MM.1S (cell line): ENCODE measurements around the gene ZNF275.

Experiments
- CTCF ChIP-seq: fragments of 300-600 bp; sonication (generic); IDR thresholded peaks from 2 replicates; pipeline ENCODE4 v1.5.1; 2016; ENCODE audit warnings: antibody characterized with exemption, low read length, mixed read lengths
- EZH2 ChIP-seq: fragments of 300-600 bp; sonication (generic); optimal IDR thresholded peaks from 2 replicates; pipeline ENCODE3; 2017; ENCODE audit warnings: low read depth, mild to moderate bottlenecking, antibody characterized with exemption, low read length, mixed read lengths

GRCh38 chrX:153312041-153312440 lies 21.9 kb upstream of the ZNF275 start:
- TF ChIP-seq CTCF, result no peak
- TF ChIP-seq EZH2, result no peak
